GM18502 (cell line): Measurements from ENCODE around the gene MRPL28.
"Not testable (repeated sequence)": the region's sequence is repeated elsewhere in the genome, so short reads cannot be mapped to it uniquely, and the experiment has no call there.

ENCODE experiments used
- ATAC-seq: cut with Tn5 transposase; IDR thresholded peaks from one replicate; pipeline ENCODE4 v1.9.1; 2021; ENCODE audit warnings: mild to moderate bottlenecking; ENCODE audit not compliant: unreplicated experiment, poor library complexity

The MRPL28 gene

DNA sequence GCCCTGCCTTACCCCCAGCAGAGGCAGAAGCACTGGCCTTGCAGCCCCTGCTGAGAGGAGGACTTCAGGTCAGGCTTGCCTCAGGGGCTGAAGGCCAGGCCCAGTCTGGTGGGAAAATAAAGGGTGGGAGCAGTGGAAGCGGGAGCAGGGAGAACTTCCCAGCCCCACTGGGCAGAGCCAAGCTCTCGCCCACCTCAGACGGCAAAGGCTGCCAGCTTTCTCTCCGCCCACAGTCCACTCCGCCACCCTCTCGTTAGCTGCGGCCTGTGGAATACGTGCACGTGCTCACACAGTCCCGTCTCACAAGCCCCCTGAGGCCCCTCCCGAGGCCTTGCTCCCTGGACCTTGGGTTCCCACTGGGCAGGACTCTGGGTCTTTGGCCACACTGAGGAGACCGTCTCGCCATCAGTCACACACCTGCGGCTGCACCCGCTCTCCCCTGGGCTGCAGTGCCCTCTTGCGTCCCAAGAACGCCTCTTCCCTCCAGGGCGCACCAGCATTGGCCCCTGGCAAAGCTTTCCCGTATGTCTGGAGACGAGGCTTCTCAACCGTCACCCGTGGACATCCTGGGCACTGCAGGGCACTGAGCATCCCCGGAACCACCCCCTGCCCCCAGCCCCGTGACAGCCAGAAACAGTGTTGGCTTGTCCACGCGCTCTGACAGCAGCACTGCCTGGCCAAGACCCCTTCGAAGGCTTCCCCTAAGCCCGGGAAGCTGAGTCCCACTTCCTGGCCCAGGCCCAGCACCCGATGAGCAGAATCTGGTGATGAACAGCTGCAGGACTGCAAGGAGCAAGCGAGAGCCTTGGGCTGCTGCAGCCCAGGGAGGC, 8.3 kb downstream of the MRPL28 start:
- ATAC-seq: no peak

DNA sequence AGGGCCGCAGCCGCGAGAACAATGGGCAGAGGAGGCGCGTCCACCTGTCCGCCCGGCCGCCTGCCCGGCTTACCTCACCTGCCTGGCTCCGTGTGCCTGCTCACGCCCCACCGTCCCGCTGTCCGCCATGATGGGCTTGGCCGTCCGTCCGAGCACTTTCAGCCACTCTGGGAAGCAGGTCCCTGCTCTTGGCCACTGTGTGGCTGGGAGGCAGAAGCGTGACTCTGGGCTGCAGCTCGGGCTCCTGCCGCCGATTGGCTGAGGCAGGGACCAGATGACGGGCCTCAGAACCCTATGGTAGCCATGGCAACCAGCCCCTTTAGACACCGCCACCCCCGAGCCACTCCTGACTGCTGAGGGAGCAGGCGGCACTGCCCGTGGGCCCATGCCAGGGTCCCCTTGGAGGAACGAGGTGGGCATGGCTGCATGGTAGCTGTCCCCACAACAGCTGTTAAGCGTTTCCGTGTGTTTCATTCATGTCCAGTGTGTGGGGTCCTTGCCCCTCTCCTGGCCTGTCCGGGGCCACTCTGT, 8.9 kb downstream of the MRPL28 start:
- no peak for ATAC-seq

DNA sequence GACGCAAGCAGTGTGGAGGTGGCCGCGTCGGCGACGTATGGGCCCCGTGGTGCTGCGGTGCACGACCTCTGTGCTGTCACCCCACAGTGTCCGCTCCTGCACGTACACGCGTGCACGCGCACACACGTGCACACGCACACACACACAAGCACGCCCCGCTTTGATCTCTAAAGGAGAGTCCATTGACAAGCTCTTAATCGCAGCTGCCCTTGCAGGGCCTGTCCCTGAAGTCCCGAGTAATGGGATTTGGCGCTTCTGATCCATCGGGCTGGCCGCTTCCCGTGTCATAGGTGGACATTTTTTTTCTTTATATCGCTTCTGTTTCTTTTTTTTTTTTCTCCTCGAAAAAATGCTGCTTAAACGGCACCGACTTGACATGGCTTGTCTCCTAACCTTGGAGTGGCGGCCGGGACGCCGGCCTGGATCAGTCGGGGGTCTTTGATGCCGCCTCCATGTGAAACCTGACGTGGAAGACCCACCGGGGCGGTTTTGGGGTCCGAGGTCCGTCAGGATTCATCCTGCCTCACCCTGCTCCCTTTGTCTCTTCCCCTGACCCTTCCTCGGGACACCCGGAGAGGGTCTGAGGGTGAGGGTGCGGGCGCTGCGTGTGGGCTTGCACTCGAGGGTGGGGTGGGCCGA, 9.5 kb downstream of the MRPL28 start:
- ATAC-seq: no peak

DNA sequence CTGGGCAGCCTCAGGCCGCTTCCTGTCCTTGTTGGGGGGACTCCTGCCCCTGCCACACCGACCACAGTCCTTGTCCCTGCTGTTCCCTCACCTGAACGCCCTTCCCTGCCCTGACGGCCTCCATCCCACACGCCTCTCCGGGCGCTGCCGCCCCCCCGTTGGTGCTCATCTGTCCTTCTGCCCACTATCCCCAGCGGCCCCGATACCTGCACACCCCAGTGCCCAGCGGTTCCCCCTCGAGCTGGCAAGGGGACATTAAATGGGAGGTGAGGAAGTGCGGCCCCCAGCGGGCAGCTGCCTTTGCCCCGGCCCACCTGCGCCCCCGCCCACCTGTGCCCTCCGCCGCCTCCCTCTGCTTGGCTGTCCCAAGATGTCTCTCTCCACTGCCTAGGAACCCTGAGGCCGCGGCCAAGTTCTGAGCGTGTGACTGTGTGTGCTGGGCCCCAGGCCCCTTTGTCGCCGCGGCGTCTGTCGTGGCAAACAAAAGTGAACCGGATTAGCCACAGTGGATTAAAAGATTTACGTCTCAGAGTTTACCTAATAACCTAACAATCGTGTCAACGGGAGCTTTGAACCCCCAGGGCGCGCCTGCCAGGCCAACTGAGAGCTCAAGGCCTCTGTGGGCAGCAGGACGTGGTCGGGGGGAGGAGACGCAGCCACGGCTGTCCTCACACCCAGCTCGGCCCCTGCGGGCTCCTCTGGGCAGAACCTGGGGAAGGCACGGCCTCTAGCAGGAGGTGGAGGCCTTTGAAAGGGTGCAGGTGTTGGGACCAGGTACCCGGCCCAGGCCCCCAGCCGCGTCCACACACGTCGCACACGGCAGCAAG, 10.3 kb downstream of the MRPL28 start:
- ATAC-seq: no peak

DNA sequence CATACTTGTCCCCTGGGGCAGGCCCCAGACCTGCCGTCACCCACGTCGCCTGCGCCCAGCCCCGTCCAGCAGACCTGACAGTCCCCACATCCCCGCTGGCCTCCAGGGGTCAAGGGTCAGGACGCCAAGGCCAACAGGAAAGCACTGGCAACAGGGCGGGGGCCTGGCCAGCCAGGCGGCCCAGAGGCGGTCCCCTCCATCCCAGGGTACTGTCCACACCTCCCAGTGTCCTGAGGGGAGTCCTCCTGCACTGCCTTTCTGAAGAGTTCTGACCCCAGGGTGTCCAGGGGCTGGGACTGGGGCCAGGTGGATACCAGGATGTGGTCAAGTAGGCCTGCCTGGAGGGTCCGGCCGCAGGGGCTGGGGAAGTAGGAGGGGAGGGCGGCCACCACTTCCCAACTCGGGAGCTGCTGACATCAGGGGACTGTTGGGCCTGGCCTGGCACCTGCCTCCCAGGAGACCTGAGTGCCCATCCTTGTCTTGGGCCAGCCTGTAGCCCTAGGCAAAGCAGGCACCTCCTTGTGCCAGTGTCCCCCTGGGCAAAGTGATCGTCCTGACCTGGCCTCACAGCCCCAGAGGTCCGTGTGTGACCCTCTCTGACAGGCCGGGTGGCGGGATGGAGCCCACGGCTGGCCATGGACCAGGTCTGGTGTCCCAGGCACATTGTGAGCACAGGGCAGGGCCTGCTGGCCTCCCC, 11.1 kb downstream of the MRPL28 start:
- ATAC-seq: no peak

DNA sequence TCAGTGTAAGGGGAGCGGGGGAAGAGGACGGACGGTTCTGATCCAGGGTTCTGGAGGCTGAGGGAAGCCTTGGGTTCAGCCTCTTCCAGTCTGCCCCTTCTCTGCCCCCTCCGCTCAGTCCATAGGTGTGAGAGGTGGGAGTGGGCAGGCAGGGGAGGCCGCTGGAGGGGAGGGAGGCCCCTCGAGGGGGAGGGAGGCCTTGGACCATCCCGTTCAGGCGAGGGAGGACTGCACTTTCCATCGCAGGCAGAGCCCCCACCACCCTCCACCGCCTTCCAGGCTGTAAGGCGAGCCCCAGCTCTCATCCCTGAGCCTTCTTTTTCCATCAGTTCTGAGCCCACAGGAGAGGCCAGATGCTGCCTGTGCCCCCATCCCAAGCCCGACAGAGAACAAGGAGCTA, 13.6 kb downstream of the MRPL28 start:
- no peak for ATAC-seq

DNA sequence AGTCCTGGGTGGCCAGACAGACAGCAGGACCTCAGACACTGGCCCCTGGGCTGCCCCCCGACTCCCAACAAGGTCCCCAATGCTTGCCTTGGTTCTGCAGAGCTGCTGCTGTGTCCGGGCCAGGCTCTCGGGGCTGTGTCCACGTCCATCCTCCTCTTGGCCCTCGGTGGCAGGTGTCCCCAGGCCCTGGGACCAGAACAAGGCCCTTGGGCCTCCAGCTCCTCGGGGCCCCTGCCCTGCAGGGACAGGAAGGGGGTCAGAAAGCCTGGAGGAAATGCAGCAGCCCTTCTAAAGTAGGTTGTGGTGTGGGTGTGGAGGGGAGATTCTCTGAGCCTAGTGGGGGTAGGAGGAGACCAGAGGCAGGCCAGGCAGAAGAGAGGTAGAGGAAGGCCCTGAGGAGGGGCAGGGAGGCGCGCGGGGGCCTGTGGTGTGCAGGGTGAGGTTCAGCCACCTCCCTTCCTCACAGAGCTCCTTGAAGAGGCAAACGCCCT, 15.3 kb downstream of the MRPL28 start:
- ATAC-seq: no peak

DNA sequence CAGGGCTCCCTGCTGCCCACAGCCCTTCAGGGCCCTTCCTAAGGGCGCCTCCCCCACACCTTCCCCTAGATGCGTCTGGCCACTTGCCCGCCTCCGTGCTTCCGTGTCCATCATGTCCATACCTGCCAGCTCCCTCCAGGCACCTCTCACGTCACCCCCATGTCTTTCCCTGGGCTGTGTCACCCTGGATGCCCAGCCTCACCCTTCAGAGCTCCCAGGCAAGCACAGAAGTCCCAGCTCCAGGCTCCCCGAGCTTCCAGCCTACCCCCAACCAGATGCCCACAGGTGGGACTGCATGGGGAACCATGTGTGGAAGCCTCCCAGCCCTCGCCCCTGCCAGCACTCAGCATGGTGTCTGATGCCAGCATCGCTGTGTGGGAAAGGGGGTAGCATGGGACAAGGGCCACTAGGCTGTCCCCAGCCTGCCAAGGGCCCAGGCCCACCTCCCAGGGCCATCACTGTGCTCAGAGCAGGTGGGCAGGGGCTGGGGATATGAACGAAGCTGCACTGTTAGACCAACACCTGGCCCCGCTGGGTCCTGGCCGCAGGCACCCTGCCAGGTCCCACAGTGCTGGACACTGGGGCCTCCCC, 16.0 kb downstream of the MRPL28 start:
- ATAC-seq: no peak

DNA sequence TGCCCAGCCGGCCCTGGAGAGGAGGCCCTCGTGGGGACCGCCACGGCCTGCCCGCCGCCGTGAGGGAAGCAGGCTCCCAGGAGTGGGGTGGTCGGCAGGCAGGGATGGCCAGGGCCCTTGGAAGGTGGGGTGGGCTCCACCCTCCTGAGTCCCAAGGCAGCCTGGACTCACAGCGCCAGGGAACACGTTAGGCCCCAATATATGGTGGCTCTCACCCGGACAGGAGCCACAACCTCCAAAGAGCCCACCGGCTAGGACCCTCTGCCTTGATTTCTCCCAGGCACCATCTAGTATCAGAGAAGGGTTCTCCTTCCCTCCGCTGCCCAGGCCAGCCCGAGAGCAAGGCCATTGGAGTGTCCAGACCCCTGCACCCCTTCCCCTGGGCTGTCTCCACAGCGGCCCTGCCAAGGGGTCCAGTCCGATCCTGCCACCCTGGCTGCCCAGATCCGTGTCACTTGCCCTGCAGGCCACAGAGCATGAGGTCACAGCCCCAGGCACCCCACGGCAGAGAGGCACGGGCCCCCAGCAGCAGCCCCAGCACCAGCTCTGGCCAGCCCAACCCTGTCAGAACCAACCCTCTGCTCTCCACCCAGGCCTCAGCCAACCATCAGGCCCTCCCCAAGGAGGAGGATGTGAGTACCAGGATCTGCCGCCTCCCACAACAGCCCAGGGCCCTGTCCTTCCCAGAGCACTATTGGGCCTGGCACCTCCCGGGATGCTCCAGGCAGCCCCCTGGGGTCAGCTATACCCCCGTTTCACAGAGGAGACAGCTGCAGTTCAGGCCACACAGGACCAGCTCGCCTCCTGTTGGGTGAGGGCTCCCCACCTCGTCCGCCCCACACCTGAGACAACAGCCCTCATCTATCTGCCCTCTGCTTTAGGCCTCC, 16.7 kb downstream of the MRPL28 start:
- no peak for ATAC-seq

DNA sequence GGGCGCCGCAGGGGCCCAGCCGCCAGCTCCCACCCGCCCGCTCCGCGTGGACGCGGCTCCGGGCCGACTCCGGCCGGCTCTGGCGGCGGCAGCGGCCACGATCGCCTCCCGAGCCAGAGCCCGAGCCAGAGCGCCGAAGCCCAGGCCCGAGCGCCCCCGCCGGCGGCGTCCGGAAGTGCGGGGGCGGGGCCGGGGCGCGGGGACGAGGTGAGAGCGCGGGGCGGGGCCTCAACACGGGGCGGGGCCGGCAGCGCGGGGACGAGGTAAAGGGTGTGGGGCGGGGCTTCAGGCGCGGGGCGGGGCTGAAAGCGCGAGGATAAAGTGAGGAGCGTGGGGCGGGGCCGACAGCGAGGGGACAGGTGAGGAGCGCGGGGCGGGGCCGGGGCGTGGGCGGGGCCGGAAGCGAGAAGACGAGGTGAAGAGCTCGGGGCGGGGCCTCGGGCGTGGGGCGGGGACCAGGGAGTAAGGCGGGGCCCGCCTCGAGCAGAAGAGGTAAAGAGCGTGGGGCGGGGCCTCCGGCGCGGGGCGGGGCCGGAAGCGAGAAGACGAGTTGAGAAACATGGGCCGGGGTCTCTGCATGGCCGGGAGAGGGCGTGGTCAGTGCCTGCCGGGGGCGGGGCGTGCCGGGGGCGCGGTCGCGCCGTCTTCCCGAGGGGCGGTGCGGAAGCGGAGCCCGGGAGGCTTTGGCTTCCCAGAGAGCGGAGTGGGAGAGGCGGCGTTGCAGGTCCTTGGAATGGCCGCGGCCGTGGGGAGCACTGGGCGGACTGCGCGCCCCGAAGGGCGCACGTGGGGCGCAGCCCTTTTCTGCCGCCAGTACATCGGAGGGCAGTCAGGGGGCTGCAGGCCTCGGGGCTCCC, 17.6 kb downstream of the MRPL28 start, which contains the start of gene AXIN1:
Gene AXIN1, minus strand, starts transcription at position 177 of the 857 bp plus-strand sequence. CDS start 5,698 bp downstream, outside the sequence.
- peak; percentile 64 for ATAC-seq

DNA sequence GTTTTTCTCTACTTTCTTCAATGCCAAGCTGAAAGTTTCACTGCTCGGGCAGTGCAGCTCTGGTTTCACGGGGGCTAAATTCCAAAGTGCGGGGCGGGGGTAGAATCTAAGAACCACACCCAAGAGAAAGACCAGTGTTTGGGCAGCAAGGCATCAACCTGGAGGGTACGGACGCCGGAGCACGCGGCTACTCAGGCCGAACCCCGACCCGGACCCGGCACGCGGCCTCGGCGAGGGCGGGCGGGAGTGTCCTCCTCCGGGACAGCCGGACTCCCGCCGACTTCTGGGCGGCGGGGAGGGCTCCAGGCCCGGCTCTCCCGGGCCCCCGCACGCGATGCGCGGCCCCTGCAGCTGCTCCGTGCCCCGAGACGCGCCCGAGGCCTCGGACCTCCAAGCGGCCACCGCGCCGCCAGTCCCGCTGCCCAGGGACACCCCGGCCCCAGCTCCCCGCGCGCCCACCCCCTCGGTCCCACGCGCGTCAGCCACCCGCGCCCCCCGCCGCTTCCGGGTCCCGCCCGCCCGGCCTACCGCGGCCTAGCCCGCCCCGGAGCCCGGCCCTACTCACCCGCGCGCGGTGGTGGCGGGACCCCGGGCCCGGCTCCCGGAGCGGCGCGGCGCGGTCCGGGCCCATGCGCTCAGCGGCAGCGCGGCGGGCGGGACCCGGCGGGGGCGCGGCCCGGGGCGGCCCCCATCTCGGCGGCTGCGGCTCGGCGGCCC, 18.4 kb downstream of the MRPL28 start:
- peak; percentile 30 for ATAC-seq

DNA sequence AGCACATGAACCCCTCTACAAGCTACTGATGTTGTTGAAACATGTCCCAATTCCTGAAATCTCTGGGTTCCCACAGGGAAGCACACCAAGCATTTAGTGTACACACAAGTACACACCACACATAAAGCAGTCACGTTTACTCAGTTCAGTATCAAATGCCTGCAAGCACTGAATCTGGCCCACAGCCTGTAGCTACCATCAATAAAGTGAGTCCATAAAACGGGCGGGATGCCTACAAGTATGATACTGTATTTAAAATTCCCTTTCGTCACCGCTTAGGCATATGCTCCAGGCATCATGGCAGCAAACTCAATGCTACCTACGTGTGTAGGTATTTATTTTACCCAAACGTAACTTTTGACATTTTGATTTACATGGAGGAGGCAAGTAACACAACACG, 20.1 kb downstream of the MRPL28 start:
- ATAC-seq: no peak

DNA sequence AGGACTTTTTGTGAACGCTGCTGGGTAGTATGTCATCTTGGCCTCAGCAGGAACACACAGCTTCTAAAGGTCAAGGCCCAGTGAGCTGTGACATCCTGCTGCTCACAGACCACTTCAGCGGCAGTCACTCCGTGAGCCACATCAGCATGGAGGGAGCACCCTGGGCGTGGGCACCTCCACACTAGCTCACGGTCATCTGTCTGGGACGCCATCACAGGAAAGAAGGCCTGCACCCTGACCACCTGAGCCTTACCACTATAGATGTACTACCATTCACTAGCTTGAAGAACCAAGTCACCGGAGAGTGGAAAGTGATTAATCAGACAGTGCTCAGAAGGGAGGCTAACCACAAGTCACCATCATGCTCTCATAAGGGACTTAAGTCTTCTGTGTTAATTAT, 21.1 kb downstream of the MRPL28 start:
- ATAC-seq: no peak

DNA sequence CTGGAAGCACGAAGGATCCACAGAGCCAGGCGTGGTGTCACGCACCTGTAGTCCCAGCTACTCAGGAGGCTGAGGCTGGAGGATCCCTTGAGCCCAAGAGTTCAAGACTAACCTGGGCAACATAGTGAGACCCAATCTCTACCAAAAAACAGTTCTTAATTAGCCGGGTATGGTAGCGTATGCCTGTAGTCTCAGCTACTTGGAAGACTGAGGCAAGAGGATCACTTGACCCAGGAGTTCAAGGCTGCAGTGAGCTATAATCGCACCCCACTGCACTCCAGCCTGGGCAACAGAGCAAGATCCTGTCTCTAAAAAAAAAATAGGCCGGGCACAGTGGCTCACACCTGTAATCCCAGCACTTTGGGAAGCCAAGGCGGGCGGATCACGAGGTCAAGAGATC, 21.8 kb downstream of the MRPL28 start:
- not testable (repeated sequence) for ATAC-seq

DNA sequence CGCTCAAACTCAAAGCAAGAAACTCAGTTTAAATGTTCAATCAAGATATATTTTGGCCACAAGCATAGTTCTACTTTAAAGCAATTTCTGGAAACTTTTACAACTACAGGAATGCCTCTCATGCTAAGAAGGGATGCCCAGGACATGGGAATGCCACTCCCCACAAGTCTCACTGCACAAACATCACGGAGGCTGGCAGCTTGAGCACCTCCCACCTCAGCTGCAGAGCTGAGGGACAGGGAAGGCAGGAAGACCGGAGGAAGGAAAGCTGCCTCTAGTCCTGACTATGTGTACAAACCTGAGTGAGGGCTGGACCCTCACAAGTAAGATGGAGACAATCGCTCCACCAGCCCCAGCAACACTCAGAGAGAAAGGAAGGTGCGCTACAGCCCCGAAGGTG, 23.1 kb downstream of the MRPL28 start:
- no peak for ATAC-seq

DNA sequence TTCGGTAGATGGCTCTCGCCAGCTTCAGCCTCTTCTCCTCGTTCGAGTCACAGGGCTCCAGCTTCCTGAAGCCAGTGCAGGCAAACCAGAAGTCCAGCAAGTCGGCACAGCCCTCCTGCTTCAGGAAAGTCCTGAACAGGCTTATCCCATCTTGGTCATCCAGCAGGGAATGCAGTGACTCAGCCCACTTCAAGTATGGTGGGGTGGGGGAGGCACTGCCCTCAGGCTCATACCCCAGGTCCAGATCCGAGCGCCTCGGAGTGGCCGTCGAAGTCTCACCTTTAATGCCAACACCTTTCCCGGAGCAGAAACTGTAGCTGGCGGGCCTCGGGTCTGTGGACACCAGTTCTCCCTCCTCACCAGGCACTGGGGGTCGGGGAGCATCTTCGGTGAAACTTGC, 23.8 kb downstream of the MRPL28 start:
- ATAC-seq: no peak

DNA sequence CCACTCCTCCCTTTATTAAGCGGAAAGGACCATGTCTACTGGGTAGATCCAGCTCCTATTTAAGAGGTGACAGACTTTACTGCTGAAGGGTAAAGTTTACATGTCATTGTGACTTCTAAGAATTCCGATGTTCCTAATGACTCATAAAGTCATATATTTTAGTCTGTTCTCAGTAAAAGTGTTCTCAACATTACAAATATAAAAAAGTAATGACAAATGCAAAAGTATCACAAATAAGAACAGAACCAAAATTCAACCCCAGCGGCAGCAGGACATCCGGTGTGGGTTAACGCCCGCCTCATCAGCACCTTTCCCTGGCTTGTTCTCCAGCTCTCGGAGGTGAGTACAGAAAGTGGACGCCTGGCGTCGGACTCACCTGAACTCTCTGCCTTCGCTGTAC, 24.6 kb downstream of the MRPL28 start:
- ATAC-seq: no peak
